GM18861 (cell line): Measurements from ENCODE around the gene NUDT22.
A peak's percentile ranks its signal among the peaks of the same experiment; 100 is the strongest.
"Not testable (repeated sequence)": the region's sequence is repeated elsewhere in the genome, so short reads cannot be mapped to it uniquely, and the experiment has no call there.

ENCODE experiments used
- ATAC-seq: cut with Tn5 transposase; IDR thresholded peaks from one replicate; pipeline ENCODE4 v1.9.1; 2021; ENCODE audit not compliant: unreplicated experiment

The NUDT22 gene

GRCh38 chr11:64241491-64242374 lies 15.7 kb downstream of the NUDT22 start:
- peak; percentile 4 for ATAC-seq

- ATAC-seq, result no peak
Measured at GRCh38 chr11:64243236-64243854, 17.3 kb downstream of the NUDT22 start.

GRCh38 chr11:64244107-64244506 lies 18.0 kb downstream of the NUDT22 start:
- ATAC-seq, result no peak

GRCh38 chr11:64244966-64245365 lies 18.9 kb downstream of the NUDT22 start:
- no peak for ATAC-seq

- ATAC-seq, result no peak
Measured at GRCh38 chr11:64245401-64245796, 19.3 kb downstream of the NUDT22 start.

- no peak for ATAC-seq
Measured at GRCh38 chr11:64245797-64246620, 19.9 kb downstream of the NUDT22 start.

GRCh38 chr11:64246621-64246870 lies 20.5 kb downstream of the NUDT22 start:
- ATAC-seq, result not testable (repeated sequence)

- no peak for ATAC-seq
Measured at GRCh38 chr11:64246871-64247728, 21.0 kb downstream of the NUDT22 start, which contains the start of gene PPP1R14B. Gene PPP1R14B, minus strand, starts transcription at chr11:64246943. Its CDS starts 270 bp downstream, at chr11:64246673.

GRCh38 chr11:64247729-64248531 lies 21.9 kb downstream of the NUDT22 start:
- no peak for ATAC-seq

- no peak for ATAC-seq
Measured at GRCh38 chr11:64248578-64248977, 22.5 kb downstream of the NUDT22 start.

GRCh38 chr11:64249038-64249437 lies 23.0 kb downstream of the NUDT22 start:
- no peak for ATAC-seq

- ATAC-seq, result no peak
Measured at GRCh38 chr11:64249563-64250414, 23.7 kb downstream of the NUDT22 start.

- no peak for ATAC-seq
Measured at GRCh38 chr11:64250415-64251015, 24.4 kb downstream of the NUDT22 start.

GRCh38 chr11:64251016-64251752 lies 25.1 kb downstream of the NUDT22 start, which contains the start of gene PLCB3:
Gene PLCB3, plus strand, starts transcription at chr11:64251530. Its CDS starts 120 bp downstream, at chr11:64251650.
- ATAC-seq, result no peak

GRCh38 chr11:64251753-64252002 lies 25.6 kb downstream of the NUDT22 start:
- ATAC-seq, result no peak

GRCh38 chr11:64252003-64252872 lies 26.2 kb downstream of the NUDT22 start:
- no peak for ATAC-seq

GRCh38 chr11:64253043-64253442 lies 27.0 kb downstream of the NUDT22 start:
- ATAC-seq, result no peak
